Endodermal cell (in vitro differentiated cells): ENCODE measurements around the gene NKX1-2. TPM values are rescaled to one million over a fixed set of nuclear protein-coding genes. Genes with fewer than 3 reads are reported as not detected.
"Not testable (repeated sequence)": the region's sequence is repeated elsewhere in the genome, so short reads cannot be mapped to it uniquely, and the experiment has no call there.

ENCODE experiments used
- DNase-seq: peaks from one replicate; pipeline ENCODE4 v3.0.0-alpha.2; 2017
- H3K27ac ChIP-seq: 2 replicates; pipeline ENCODE4 v1.5.1; 2013; ENCODE audit warnings: mild to moderate bottlenecking, low read depth, low read length, moderate library complexity
- H3K27me3 ChIP-seq: 2 replicates; pipeline ENCODE4 v1.6.1; 2013; ENCODE audit warnings: mild to moderate bottlenecking, low read length, moderate library complexity; ENCODE audit not compliant: insufficient read depth, control insufficient read depth, poor library complexity, severe bottlenecking
- H3K36me3 ChIP-seq: 2 replicates; pipeline ENCODE4 v1.7.0; 2013; ENCODE audit warnings: mild to moderate bottlenecking, low read length, moderate library complexity; ENCODE audit not compliant: control insufficient read depth, insufficient read depth
- H3K4me1 ChIP-seq: one replicate; pipeline ENCODE4 v1.7.0; 2013; ENCODE audit warnings: low read length; ENCODE audit not compliant: control insufficient read depth, insufficient read depth
- H3K4me3 ChIP-seq: 2 replicates; pipeline ENCODE4 v1.5.1; 2013; ENCODE audit warnings: mild to moderate bottlenecking, low read length, moderate library complexity
- H3K9ac ChIP-seq: 2 replicates; pipeline ENCODE4 v1.6.1; 2013; ENCODE audit warnings: mild to moderate bottlenecking, low read length, moderate library complexity; ENCODE audit not compliant: poor library complexity, severe bottlenecking; ENCODE audit errors: extremely low read depth
- H3K9me3 ChIP-seq: 2 replicates; pipeline ENCODE4 v1.6.1; 2013; ENCODE audit warnings: mild to moderate bottlenecking, low read length, moderate library complexity; ENCODE audit not compliant: control insufficient read depth
- H3K27ac Mint-ChIP-seq: 2 replicates; pipeline ENCODE4 v1.8.0; 2020; ENCODE audit warnings: mixed read lengths
- H3K27me3 Mint-ChIP-seq: 2 replicates; pipeline ENCODE4 v1.8.0; 2021; ENCODE audit warnings: mild to moderate bottlenecking, mixed read lengths; ENCODE audit not compliant: insufficient read depth
- H3K36me3 Mint-ChIP-seq: 2 replicates; pipeline ENCODE4 v1.8.0; 2020; ENCODE audit warnings: low read depth, mixed read lengths
- H3K4me1 Mint-ChIP-seq: 2 replicates; pipeline ENCODE4 v1.8.0; 2020; ENCODE audit warnings: mixed read lengths
- H3K4me3 Mint-ChIP-seq: 2 replicates; pipeline ENCODE4 v1.8.0; 2020; ENCODE audit warnings: mild to moderate bottlenecking, moderate library complexity, mixed read lengths
- H3K9me3 Mint-ChIP-seq: 2 replicates; pipeline ENCODE4 v1.8.0; 2020; ENCODE audit warnings: mild to moderate bottlenecking, mixed read lengths
- CTCF ChIP-seq: fragments of 200-600 bp; sonication (generic); conservative IDR thresholded peaks from 2 replicates; pipeline ENCODE4 v1.5.0; 2021; ENCODE audit warnings: antibody characterized with exemption, mild to moderate bottlenecking
- WGBS, 2 experiments: methylation state at CpG; one replicate each; pipeline versions ENCODE4 v1.1.5 to v1.1.7; 2013; ENCODE audit warnings: missing lambda C conversion rate in 2 of 2, mixed read lengths in 1 of 2; ENCODE audit not compliant: insufficient coverage in 1 of 2, insufficient read length in 1 of 2; 5-methylcytosine and 5-hydroxymethylcytosine counted together
- total RNA-seq, 2 donors: library from RNA; stranded (reverse); fragmentation: NEBNext Ultra II Directional in 1 of 2; extraction: Animal tissue kit (Norgen Biotek cat#: 25700) in 1 of 2; gene quantifications; 2 replicates in 1 of 2; 3 replicates in 1 of 2; pipeline ENCODE4 v1.2.1, GENCODE V29; 2021

Gene NKX1-2
- total RNA-seq, 2 donors from 2014 or later, result 2.3 to 3.3 TPM

- H3K27me3 ChIP-seq, result no peaks in the 10 kb centered on the region
- no peak overlapping the region for H3K27ac ChIP-seq
- H3K9me3 Mint-ChIP-seq, result no peaks in the 10 kb centered on the region
- H3K4me1 ChIP-seq, result no peaks in the 10 kb centered on the region
- WGBS, 2 experiments, result 89 to 93% methylated on average over 8 of the region's 8 CpGs
- H3K9me3 ChIP-seq, result no peaks in the 10 kb centered on the region
- H3K4me3 ChIP-seq, result no peak overlapping the region
- TF ChIP-seq CTCF, result no peak
- no peak overlapping the region for H3K9ac ChIP-seq
- no peaks in the 10 kb centered on the region for H3K36me3 ChIP-seq
- no peak for DNase-seq
- H3K27me3 Mint-ChIP-seq, result no peaks in the 10 kb centered on the region
- no peaks in the 10 kb centered on the region for H3K36me3 Mint-ChIP-seq
- no peak overlapping the region for H3K4me3 Mint-ChIP-seq
- H3K27ac Mint-ChIP-seq, result no peak overlapping the region
- no peaks in the 10 kb centered on the region for H3K4me1 Mint-ChIP-seq
Measured at GRCh38 chr10:124436191-124436638, 13.6 kb downstream of the NKX1-2 start.

GRCh38 chr10:124435683-124436082, 14.2 kb downstream of the NKX1-2 start:
- not testable (repeated sequence) for H3K27ac Mint-ChIP-seq, H3K36me3 ChIP-seq, H3K9me3 Mint-ChIP-seq, H3K36me3 Mint-ChIP-seq, H3K4me3 Mint-ChIP-seq, H3K9me3 ChIP-seq, H3K9ac ChIP-seq, H3K4me1 Mint-ChIP-seq, H3K27ac ChIP-seq, H3K27me3 Mint-ChIP-seq, H3K4me3 ChIP-seq, H3K27me3 ChIP-seq, DNase-seq, H3K4me1 ChIP-seq
- 94 to 96% methylated on average over 2 to 4 of the region's 4 CpGs for WGBS, 2 experiments

GRCh38 chr10:124433461-124433860, 16.4 kb downstream of the NKX1-2 start:
- 96 to 100% methylated on average over 2 to 3 of the region's 3 CpGs for WGBS, 2 experiments

More at GRCh38 chr10:124433461-124433860, 16.4 kb downstream of the NKX1-2 start:
- Mint-ChIP-seq H3K4me3 (no peak overlapping the region), H3K27ac (no peak overlapping the region), H3K36me3 (no peaks in the 10 kb centered on the region), H3K4me1 (no peaks in the 10 kb centered on the region), H3K27me3 (no peaks in the 10 kb centered on the region), H3K9me3 (no peaks in the 10 kb centered on the region)
- Histone ChIP-seq H3K27me3 (no peaks in the 10 kb centered on the region), H3K36me3 (no peaks in the 10 kb centered on the region), H3K4me1 (no peaks in the 10 kb centered on the region), H3K9ac (no peak overlapping the region), H3K27ac (no peak overlapping the region), H3K4me3 (no peak overlapping the region), H3K9me3 (no peaks in the 10 kb centered on the region)
- TF ChIP-seq CTCF, result no peak
- DNase-seq, result no peak
